ENCODE measurements around the gene RBMX. TPM values are rescaled to one million over a fixed set of nuclear protein-coding genes. Genes with fewer than 3 reads are reported as not detected.

Gene RBMX
- polyA plus RNA-seq, 2 of the 4 experiments (the other 2 are of a cell fraction), result 278 to 337 TPM

DNA sequence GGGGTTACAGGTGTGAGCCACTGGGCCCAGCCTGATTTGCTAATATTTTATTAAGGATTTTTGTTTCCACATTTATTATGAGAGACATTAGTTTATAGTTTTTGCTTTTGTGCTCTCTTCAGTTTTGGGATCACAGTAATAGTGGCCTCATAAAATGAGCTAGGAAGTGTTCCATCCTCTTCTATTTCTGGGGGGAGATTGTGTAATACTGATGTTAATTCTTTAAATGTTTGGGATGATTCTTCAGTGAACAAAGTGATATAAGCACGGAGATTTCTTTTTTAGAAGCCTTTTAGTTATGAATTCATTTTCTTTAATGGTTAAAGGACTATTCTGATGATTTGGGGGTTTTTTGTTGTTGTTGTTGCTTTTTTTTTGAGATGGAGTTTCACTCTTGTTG lies 41.3 kb downstream of the RBMX start:
- Histone ChIP-seq H3K4me2 (no peak overlapping the region), H3K4me1 (no peaks in the 10 kb centered on the region), H3K9me3 (no peaks in the 10 kb centered on the region), H3K4me3 (no peak overlapping the region), H3K27ac (no peak overlapping the region)
- ATAC-seq (no peak), FAIRE-seq (no peak), DNase-seq (ENCODE audit: low read depth in 1 of 2, low spot score in 1 of 2) (no peak)
- TF ChIP-seq ESRRA (IDR thresholded peaks at IDR 0.05; ENCODE audit: borderline replicate concordance, low read length) (no peak), HOXA7 (CRISPR knock-in tag; IDR thresholded peaks at IDR 0.05) (no peak), HEYL (CRISPR knock-in tag; IDR thresholded peaks at IDR 0.05) (no peak), NFE2L2 (conservative IDR thresholded peaks at IDR 0.05; ENCODE audit: low read length) (no peak), BHLHE40 (IDR thresholded peaks at IDR 0.05; ENCODE audit: low read depth, low read length) (no peak), SREBF2 (IDR thresholded peaks at IDR 0.05) (no peak), KDM5A (IDR thresholded peaks at IDR 0.05) (no peak), JUN (IDR thresholded peaks at IDR 0.05) (no peak), MAZ (IDR thresholded peaks at IDR 0.05; ENCODE audit: borderline replicate concordance, low read depth, low read length) (no peak), CEBPB (IDR thresholded peaks at IDR 0.05) (no peak), MAFK (IDR thresholded peaks at IDR 0.05; ENCODE audit: partially characterized antibody) (no peak), HOXB13 (CRISPR knock-in tag; IDR thresholded peaks at IDR 0.05; ENCODE audit: low read depth) (no peak), PHF8 (IDR thresholded peaks at IDR 0.05; ENCODE audit: borderline replicate concordance, low read depth) (no peak), ZSCAN20 (CRISPR knock-in tag; IDR thresholded peaks at IDR 0.05) (no peak), NPAS2 (CRISPR knock-in tag; IDR thresholded peaks at IDR 0.05; ENCODE audit: borderline replicate concordance) (no peak), CBX8 (IDR thresholded peaks at IDR 0.05) (no peak)
- TF ChIP-seq, protein P1, sequence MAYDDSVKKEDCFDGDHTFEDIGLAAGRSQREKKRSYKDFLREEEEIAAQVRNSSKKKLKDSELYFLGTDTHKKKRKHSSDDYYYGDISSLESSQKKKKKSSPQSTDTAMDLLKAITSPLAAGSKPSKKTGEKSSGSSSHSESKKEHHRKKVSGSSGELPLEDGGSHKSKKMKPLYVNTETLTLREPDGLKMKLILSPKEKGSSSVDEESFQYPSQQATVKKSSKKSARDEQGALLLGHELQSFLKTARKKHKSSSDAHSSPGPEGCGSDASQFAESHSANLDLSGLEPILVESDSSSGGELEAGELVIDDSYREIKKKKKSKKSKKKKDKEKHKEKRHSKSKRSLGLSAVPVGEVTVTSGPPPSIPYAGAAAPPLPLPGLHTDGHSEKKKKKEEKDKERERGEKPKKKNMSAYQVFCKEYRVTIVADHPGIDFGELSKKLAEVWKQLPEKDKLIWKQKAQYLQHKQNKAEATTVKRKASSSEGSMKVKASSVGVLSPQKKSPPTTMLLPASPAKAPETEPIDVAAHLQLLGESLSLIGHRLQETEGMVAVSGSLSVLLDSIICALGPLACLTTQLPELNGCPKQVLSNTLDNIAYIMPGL (CRISPR knock-in tag; IDR thresholded peaks at IDR 0.05; ENCODE audit: borderline replicate concordance), result no peak
- TF ChIP-seq, protein P2, sequence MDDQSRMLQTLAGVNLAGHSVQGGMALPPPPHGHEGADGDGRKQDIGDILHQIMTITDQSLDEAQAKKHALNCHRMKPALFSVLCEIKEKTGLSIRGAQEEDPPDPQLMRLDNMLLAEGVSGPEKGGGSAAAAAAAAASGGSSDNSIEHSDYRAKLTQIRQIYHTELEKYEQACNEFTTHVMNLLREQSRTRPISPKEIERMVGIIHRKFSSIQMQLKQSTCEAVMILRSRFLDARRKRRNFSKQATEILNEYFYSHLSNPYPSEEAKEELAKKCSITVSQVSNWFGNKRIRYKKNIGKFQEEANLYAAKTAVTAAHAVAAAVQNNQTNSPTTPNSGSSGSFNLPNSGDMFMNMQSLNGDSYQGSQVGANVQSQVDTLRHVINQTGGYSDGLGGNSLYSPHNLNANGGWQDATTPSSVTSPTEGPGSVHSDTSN (IDR thresholded peaks at IDR 0.05), result no peak
- WGBS (ENCODE audit: missing lambda C conversion rate), result 35% methylated on average over 1 of the region's 1 CpG
- POLR2A ChIA-PET, result no interaction called here
- CTCF ChIA-PET, result interaction anchor here (1.7 kb wide), 1 partner anchor 10 kb away, joined by 5 read pairs; no protein-coding TSS in a partner anchor

DNA sequence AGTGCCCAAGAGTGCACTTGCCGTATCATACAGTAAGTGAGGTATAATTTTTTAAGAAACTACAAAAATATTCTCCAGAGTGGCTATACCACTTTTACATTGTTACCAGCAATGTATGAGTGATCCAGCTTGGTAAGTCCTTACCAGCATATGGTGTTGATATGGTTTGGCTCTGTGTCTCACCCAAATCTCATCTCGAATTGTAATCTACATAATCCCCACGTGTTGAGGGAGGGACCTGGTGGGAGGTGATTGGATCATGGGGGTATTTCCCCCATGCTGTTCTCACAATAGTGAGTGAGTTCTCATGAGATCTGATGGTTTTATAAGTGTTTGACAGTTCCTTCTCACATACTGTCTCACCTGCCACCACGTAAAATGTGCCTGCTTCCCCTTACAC lies 44.8 kb downstream of the RBMX start:
- no peaks in the 10 kb centered on the region for H3K9me3 ChIP-seq
- H3K4me3 ChIP-seq, result no peak overlapping the region
- FAIRE-seq, result no peak
- POLR2A ChIA-PET, result no interaction called here
- TF ChIP-seq RCOR1 (IDR thresholded peaks at IDR 0.05; ENCODE audit: low read depth, low read length) (no peak), FOSB (CRISPR knock-in tag; IDR thresholded peaks at IDR 0.05) (no peak), NFE2L2 (conservative IDR thresholded peaks at IDR 0.05; ENCODE audit: low read length) (no peak), PHF8 (IDR thresholded peaks at IDR 0.05; ENCODE audit: borderline replicate concordance, low read depth) (no peak), MAZ (IDR thresholded peaks at IDR 0.05; ENCODE audit: borderline replicate concordance, low read depth, low read length) (no peak), KDM5A (IDR thresholded peaks at IDR 0.05) (no peak), KDM1A (IDR thresholded peaks at IDR 0.05; ENCODE audit: low read depth) (no peak), EP300 (IDR thresholded peaks at IDR 0.05) (no peak), FOXS1 (CRISPR knock-in tag; IDR thresholded peaks at IDR 0.05) (no peak), EHMT2 (IDR thresholded peaks at IDR 0.05; ENCODE audit: low read depth) (no peak), NPAS2 (CRISPR knock-in tag; IDR thresholded peaks at IDR 0.05; ENCODE audit: borderline replicate concordance) (no peak), GATA3 (IDR thresholded peaks at IDR 0.05; ENCODE audit: borderline replicate concordance) (no peak)
- TF ChIP-seq, protein P3, sequence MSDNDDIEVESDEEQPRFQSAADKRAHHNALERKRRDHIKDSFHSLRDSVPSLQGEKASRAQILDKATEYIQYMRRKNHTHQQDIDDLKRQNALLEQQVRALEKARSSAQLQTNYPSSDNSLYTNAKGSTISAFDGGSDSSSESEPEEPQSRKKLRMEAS (IDR thresholded peaks at IDR 0.05), result no peak
- TF ChIP-seq, protein P4, sequence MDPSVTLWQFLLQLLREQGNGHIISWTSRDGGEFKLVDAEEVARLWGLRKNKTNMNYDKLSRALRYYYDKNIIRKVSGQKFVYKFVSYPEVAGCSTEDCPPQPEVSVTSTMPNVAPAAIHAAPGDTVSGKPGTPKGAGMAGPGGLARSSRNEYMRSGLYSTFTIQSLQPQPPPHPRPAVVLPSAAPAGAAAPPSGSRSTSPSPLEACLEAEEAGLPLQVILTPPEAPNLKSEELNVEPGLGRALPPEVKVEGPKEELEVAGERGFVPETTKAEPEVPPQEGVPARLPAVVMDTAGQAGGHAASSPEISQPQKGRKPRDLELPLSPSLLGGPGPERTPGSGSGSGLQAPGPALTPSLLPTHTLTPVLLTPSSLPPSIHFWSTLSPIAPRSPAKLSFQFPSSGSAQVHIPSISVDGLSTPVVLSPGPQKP (IDR thresholded peaks at IDR 0.05; ENCODE audit: low read depth, low read length), result no peak
- TF ChIP-seq, protein P5, sequence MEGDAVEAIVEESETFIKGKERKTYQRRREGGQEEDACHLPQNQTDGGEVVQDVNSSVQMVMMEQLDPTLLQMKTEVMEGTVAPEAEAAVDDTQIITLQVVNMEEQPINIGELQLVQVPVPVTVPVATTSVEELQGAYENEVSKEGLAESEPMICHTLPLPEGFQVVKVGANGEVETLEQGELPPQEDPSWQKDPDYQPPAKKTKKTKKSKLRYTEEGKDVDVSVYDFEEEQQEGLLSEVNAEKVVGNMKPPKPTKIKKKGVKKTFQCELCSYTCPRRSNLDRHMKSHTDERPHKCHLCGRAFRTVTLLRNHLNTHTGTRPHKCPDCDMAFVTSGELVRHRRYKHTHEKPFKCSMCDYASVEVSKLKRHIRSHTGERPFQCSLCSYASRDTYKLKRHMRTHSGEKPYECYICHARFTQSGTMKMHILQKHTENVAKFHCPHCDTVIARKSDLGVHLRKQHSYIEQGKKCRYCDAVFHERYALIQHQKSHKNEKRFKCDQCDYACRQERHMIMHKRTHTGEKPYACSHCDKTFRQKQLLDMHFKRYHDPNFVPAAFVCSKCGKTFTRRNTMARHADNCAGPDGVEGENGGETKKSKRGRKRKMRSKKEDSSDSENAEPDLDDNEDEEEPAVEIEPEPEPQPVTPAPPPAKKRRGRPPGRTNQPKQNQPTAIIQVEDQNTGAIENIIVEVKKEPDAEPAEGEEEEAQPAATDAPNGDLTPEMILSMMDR (IDR thresholded peaks at IDR 0.05), result no peak
- TF ChIP-seq, protein P2 (IDR thresholded peaks at IDR 0.05), result no peak
- CTCF ChIA-PET, result no interaction called here
- no peak for ATAC-seq
- no peak for DNase-seq (ENCODE audit: low read depth in 1 of 2, low spot score in 1 of 2)
- WGBS (ENCODE audit: missing lambda C conversion rate), result 88% methylated on average over 4 of the region's 4 CpGs
- H3K4me2 ChIP-seq, result no peak overlapping the region
- no peaks in the 10 kb centered on the region for H3K4me1 ChIP-seq
- no peak overlapping the region for H3K27ac ChIP-seq

Measured in A549 (cell line).